ENCODE measurements around the gene AFM. TPM values are rescaled to one million over a fixed set of nuclear protein-coding genes. Genes with fewer than 3 reads are reported as not detected.

Gene AFM
- total and polyA plus RNA-seq, 2 of the 8 experiments (the other 6 are each of a cell fraction or from before 2014, with no cell fraction given), result not detected

DNA sequence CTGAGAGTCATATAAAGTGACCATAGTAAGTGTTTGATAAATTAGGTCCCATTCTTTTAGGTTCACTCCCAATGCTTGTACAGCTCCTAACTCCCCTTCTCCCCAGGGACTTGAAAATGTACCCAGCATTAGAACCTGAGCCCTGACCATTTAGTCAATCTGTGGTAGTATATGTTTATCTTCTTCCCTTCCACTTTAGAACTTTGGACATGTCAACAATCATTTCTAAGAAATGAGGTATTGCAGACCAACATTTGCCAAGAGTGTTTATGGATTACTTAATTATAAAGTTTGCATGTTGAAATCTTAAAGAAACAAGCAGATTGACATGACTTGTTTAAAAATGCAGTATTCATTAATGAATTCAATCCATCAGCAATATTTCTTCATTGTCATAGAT is 26.0 kb downstream of the AFM start:
- ChIA-PET POLR2A (ENCODE audit: partially characterized antibody) (no interaction called here), CTCF (ENCODE audit: partially characterized antibody) (interaction anchor here (1.0 kb wide), 1 partner anchor 125 kb away, joined by 3 read pairs; no protein-coding TSS in a partner anchor)
- no peak overlapping the region for H3K27ac ChIP-seq (ENCODE audit: low read depth, low read length)
- no peak overlapping the region for H2BK20ac ChIP-seq (ENCODE audit: low read length)
- no peak overlapping the region for H3K18ac ChIP-seq (ENCODE audit: extremely low read depth, low read length)
- H2BK120ac ChIP-seq (replicated peaks; ENCODE audit: low read depth, low read length), result no peak overlapping the region
- H3K27me3 ChIP-seq (replicated peaks in 1 of 4; ENCODE audit: control insufficient read depth in 3 of 4, extremely low read depth in 1 of 4, insufficient read depth in 3 of 4, low read length in 3 of 4), result no peaks in the 10 kb centered on the region
- H3K23me2 ChIP-seq (ENCODE audit: low read depth, low read length), result no peaks in the 10 kb centered on the region
- no peak for DNase-seq (ENCODE audit: low read depth in 1 of 2, low spot score in 2 of 2)
- H3K79me1 ChIP-seq (ENCODE audit: low read depth, low read length), result no peaks in the 10 kb centered on the region
- no peaks in the 10 kb centered on the region for H4K20me1 ChIP-seq (replicated peaks in 1 of 2; ENCODE audit: control insufficient read depth in 1 of 2, insufficient read depth in 2 of 2, low read length in 2 of 2)
- H3K4ac ChIP-seq (replicated peaks; ENCODE audit: insufficient read length, low read depth, low read length), result no peak overlapping the region
- no peak overlapping the region for H2BK5ac ChIP-seq (ENCODE audit: low read depth, low read length)
- H4K91ac ChIP-seq (replicated peaks; ENCODE audit: insufficient read length, low read length), result no peak overlapping the region
- H3K4me2 ChIP-seq (ENCODE audit: insufficient read depth in 1 of 2, low read depth in 2 of 2, low read length in 2 of 2), result no peak overlapping the region
- no peak overlapping the region for H3K9ac ChIP-seq (replicated peaks in 1 of 4; ENCODE audit: extremely low read depth in 1 of 4, low read depth in 3 of 4, low read length in 3 of 4)
- no peak overlapping the region for H2AK5ac ChIP-seq (ENCODE audit: low read depth, low read length)
- no peak overlapping the region for H3K23ac ChIP-seq (ENCODE audit: insufficient read length)
- H2BK12ac ChIP-seq (ENCODE audit: low read depth, low read length), result no peak overlapping the region
- H3K56ac ChIP-seq (replicated peaks; ENCODE audit: insufficient read length, low read depth, low read length), result no peak overlapping the region
- no peak overlapping the region for H2AFZ ChIP-seq (ENCODE audit: low read length)
- H3K79me2 ChIP-seq (ENCODE audit: control insufficient read depth in 1 of 2, insufficient read depth in 2 of 2, low read length in 2 of 2), result no peaks in the 10 kb centered on the region
- no peak overlapping the region for H4K5ac ChIP-seq (ENCODE audit: insufficient read length, low read depth, low read length)
- no peak overlapping the region for H3K14ac ChIP-seq (ENCODE audit: insufficient read length)
- FAIRE-seq, result no peak
- no peaks in the 10 kb centered on the region for H3K36me3 ChIP-seq (ENCODE audit: control insufficient read depth in 2 of 4, insufficient read depth in 4 of 4, low read length in 3 of 4)
- H3K9me3 ChIP-seq (ENCODE audit: insufficient read depth in 2 of 2, low read depth in 1 of 2, low read length in 1 of 2), result no peaks in the 10 kb centered on the region
- H3K4me3 ChIP-seq (ENCODE audit: extremely low read depth in 1 of 4, insufficient read depth in 2 of 4, low read depth in 3 of 4, low read length in 4 of 4), result no peak overlapping the region
- H3K4me1 ChIP-seq (replicated peaks in 1 of 4; ENCODE audit: control insufficient read depth in 3 of 4, insufficient read depth in 4 of 4, low read length in 3 of 4), result no peaks in the 10 kb centered on the region
- no peak overlapping the region for H4K8ac ChIP-seq (ENCODE audit: extremely low read depth, insufficient read depth, low read length)
- H2BK15ac ChIP-seq (ENCODE audit: low read length), result no peak overlapping the region
- TF ChIP-seq KDM5A (IDR thresholded peaks at IDR 0.05; ENCODE audit: low read length) (no peak), CTBP2 (IDR thresholded peaks at IDR 0.05; ENCODE audit: borderline replicate concordance, insufficient read depth, insufficient read length, low read length) (no peak), SP1 (IDR thresholded peaks at IDR 0.05; ENCODE audit: low read depth, low read length) (no peak), TAF1 (IDR thresholded peaks at IDR 0.05; ENCODE audit: low read depth, low read length) (no peak), ASH2L (IDR thresholded peaks at IDR 0.05; ENCODE audit: low read length) (no peak), TCF12 (IDR thresholded peaks at IDR 0.05; ENCODE audit: low read depth, low read length) (no peak), JUND (IDR thresholded peaks at IDR 0.05; ENCODE audit: low read length) (no peak), RFX5 (IDR thresholded peaks at IDR 0.05; ENCODE audit: borderline replicate concordance, low read depth, low read length) (no peak), SUZ12 (IDR thresholded peaks at IDR 0.05; ENCODE audit: low read length) (no peak), HDAC6 (IDR thresholded peaks at IDR 0.05; ENCODE audit: low read depth, low read length) (no peak), KDM1A (IDR thresholded peaks at IDR 0.05; ENCODE audit: borderline replicate concordance, low read length) (no peak), RXRA (IDR thresholded peaks at IDR 0.05; ENCODE audit: insufficient read depth, low read depth, low read length) (no peak), SP2 (IDR thresholded peaks at IDR 0.05; ENCODE audit: low read length) (no peak)
- TF ChIP-seq, protein P1, sequence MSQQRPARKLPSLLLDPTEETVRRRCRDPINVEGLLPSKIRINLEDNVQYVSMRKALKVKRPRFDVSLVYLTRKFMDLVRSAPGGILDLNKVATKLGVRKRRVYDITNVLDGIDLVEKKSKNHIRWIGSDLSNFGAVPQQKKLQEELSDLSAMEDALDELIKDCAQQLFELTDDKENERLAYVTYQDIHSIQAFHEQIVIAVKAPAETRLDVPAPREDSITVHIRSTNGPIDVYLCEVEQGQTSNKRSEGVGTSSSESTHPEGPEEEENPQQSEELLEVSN (IDR thresholded peaks at IDR 0.05), result no peak
- TF ChIP-seq, protein P2, sequence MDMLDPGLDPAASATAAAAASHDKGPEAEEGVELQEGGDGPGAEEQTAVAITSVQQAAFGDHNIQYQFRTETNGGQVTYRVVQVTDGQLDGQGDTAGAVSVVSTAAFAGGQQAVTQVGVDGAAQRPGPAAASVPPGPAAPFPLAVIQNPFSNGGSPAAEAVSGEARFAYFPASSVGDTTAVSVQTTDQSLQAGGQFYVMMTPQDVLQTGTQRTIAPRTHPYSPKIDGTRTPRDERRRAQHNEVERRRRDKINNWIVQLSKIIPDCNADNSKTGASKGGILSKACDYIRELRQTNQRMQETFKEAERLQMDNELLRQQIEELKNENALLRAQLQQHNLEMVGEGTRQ (IDR thresholded peaks at IDR 0.05; ENCODE audit: low read length), result no peak
